ENCODE results near the gene LPCAT2.

LPCAT2 gene

DNA sequence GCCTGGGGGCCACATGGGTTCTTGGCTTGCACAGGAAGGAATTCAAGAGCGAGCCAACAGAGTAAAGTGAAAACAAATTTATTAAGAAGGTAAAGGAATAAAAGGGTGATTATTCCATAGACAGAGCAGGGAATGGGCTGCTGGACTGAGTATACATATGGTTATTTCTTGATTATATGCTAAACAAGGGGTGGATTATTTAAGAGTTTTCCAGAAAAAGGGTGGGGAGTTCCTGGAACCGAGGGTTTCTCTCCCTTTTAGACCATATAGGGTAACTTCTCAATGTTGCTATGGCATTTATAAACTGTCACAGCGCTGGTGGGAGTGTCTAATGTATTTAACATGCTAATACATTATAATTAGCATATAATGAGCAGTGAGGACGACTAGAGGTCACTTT, 27.8 kb upstream of the LPCAT2 start:
- no peak for DNase-seq

DNA sequence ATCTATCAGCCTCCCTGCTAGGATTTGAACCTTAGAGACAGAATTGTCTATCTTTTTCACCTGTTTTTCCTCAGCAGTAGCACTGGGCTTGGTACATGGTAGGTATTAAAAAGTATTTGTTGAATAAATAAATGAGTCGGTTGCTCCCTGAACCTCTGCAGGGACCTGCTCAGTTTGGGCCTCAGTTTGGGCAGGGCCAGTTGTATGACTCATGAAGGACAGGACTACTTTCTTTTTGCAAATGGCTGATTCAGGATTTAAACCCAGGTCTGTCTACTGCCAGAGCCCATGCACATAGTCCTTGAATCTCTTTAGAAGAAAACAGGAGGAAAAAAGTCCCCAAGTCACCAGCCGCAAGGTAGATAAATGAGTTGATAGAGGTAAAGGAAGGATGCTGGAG, 26.8 kb upstream of the LPCAT2 start:
- DNase-seq, result no peak

DNA sequence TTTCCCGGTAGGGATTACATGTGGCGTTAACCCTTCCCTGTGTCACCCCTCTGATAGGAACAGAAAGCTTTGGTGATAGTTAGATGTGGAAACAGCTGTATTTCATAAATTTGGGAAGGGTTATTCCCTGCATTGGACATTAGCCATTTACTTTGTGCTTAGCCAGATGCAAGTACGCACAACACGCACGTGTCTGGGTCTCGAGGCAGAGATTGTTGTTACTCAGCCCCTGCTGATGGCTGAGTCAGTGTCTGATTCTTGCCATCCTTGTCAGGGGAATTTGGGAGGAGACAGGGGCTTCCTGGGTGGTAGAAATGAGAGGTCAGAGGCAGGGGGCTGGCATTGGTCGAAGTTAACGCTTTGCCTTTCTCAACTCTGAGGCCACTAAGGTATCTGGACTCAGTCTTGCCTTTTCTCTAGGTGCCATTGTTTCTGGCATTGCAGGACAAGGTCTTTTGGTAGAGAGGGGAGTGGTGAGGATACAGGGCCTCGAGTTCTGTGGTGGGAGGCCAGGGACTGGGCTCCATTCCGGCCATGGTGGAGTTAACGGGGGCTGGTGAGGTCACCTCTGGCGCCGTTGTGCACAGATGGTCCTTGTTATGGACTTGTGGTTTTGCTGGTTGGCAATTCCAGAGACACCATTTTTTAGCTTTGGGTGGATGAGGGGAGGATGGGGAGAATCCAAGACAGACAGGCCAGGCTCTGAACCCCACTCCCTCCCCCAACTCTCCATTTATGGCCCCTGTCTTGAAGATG, 21.6 kb upstream of the LPCAT2 start:
- DNase-seq, result no peak

DNA sequence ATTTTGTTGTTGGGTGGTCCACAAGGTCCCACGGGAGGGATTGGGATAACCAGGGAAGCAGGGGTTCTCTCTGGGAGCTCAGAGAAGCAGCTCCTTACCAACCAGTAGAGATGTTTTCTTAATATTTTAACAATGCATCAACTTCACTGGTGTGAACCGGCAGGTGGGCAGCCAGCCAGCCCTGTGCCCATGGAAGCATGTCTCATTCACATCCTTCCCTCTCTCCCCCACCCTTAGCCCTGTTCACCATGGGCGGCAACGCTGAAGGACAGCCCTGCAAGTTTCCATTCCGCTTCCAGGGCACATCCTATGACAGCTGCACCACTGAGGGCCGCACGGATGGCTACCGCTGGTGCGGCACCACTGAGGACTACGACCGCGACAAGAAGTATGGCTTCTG, 20.6 kb upstream of the LPCAT2 start:
- no peak for DNase-seq

GRCh38 chr16:55489119-55489955, 19.5 kb upstream of the LPCAT2 start:
- no peak for DNase-seq

DNA sequence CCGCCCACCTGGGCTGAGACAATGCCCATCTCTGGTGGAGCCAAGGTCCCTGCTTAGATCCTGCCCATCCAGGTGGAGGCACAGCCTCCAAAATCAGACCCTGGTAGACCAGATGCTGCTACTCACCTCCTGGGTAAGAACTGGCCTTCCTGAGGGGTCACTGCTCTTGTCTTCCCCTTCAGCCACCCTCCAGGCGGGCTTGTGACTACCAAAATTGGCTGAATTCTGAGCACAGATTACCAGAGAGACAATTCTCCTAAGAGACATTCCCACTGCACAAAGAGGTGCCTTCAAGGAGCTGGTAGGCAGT, 19.0 kb upstream of the LPCAT2 start:
- no peak for DNase-seq

DNA sequence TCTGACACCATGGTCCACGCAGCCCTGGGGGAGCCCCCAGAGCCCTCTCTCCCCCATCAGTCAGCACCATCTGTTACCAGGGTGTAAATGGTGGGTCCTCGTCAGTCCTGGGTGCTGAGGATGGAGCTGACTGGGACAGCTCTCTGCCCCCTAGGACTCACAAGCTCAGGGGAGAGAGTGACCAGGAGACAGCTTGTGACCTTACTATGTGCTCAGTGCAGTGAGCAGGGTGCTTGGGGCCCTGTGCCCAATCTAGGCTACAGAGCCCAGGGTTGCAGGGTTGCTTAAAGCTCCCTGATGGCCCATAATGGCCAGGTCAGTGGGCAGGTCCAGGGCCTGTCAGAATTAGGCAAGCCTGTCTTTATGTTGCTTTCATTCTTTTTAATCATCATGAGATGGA, 18.6 kb upstream of the LPCAT2 start:
- DNase-seq, result no peak

DNA sequence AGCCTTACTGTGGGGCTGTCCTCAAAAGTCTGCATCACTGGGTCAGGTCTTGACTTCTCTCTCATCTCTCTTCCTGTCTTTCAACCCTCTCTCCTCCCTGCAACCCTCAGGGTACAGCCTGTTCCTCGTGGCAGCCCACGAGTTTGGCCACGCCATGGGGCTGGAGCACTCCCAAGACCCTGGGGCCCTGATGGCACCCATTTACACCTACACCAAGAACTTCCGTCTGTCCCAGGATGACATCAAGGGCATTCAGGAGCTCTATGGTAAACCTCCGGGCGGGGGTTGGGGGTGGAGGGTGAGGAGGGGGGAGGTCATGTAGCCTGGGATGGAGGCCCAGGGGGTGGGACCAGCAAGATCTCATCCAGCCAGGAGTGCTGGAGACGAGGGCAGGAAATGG, 17.2 kb upstream of the LPCAT2 start:
- DNase-seq, result no peak

DNA sequence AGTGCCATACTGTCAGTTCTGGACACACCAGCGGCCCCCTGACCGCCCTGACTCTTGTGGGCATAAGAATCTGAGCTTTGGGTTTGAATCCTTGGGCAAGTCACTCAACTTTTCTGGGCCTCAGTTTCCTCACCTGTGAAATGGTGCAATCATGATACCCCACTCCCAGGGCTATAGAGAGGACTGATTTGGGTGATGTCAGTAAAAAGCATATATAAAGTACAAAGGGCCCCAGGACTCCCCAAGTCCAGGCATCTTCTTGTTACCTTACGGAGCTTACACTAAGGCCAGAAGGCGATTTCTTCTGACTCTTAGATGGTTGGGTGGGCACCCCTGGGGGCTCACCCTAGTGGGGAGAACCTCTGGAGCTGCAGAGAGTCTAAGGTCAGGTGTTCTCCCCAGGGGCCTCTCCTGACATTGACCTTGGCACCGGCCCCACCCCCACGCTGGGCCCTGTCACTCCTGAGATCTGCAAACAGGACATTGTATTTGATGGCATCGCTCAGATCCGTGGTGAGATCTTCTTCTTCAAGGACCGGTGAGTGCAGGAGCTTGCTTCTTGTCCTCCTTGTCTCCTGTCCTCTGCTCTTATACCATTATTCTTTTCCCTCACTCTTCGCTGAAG, 16.0 kb upstream of the LPCAT2 start:
- no peak for DNase-seq

- no peak for DNase-seq
These were observed 13.9 kb upstream of the LPCAT2 start for GRCh38 chr16:55494994-55495421.

DNA sequence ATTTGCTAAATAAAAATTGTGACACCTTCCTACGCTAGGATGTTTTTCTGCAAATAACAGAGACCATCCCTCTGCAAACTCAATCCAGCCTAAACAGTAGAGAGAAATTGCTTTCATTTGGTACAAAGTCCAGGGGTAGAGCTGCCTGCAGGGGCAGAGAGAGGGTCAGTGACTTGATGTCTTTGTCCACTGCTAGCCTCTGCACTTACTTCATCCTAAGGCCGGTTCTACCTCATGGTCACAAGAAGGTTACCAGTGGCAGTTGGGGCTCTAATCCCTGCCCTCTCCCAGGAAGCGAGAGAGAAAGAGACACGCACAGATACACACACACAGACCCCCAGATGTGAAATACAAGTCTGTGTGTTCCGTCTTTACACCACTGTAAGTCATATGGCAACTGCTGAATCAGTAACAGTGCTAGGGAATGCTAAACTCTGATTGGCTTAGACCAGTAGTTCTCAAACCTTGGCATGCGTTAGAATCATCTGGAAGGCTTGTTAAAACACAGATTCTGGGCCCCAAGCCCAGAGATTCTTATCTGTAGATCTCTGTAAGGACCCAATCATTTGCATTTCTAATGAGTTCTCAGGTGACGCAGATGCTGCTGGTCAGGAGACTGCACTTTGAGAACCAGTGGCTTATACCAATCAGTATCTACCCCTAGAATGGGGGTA, 13.1 kb upstream of the LPCAT2 start:
- no peak for DNase-seq

DNA sequence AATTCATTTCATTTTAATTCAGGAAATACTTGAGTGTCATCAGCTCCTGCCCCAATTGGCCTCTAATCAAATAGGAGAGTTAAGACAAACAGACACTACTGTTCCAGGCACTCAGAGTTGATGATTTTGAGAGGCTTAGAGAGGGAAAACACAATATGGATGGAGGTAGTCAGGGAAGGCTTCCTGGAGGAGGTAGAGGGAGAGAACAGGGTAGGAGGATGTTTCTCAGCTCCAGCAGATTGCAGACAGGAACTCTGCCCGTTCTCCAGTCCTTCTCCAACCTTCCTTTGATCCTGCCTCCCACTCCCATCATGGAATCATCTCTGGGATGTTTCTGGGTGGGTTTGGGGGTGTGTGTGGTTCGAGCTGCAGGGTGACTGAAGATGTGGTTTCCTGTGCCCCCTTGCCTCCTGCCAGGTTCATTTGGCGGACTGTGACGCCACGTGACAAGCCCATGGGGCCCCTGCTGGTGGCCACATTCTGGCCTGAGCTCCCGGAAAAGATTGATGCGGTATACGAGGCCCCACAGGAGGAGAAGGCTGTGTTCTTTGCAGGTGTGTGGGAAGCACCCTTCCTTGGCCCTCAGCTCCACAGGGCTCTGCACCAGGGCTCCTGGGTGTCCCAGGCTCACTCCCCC, 12.2 kb upstream of the LPCAT2 start:
- DNase-seq, result no peak

- no peak for DNase-seq
These were observed 11.3 kb upstream of the LPCAT2 start for GRCh38 chr16:55497558-55497957.

DNA sequence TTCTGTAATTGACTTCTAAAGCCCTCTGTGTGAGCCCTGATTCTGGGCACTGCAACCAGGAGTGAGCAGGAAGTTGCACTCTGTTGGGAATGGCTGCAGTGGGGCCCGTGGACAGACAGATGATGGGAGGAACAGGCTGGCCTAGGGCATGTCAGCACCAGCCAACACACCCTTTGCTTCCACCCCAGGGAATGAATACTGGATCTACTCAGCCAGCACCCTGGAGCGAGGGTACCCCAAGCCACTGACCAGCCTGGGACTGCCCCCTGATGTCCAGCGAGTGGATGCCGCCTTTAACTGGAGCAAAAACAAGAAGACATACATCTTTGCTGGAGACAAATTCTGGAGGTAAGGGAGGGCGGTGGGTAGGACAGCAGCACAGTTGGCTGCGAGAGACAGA, 10.8 kb upstream of the LPCAT2 start:
- no peak for DNase-seq

- DNase-seq, result no peak
These were observed 9.6 kb upstream of the LPCAT2 start for GRCh38 chr16:55499281-55499680.

DNA sequence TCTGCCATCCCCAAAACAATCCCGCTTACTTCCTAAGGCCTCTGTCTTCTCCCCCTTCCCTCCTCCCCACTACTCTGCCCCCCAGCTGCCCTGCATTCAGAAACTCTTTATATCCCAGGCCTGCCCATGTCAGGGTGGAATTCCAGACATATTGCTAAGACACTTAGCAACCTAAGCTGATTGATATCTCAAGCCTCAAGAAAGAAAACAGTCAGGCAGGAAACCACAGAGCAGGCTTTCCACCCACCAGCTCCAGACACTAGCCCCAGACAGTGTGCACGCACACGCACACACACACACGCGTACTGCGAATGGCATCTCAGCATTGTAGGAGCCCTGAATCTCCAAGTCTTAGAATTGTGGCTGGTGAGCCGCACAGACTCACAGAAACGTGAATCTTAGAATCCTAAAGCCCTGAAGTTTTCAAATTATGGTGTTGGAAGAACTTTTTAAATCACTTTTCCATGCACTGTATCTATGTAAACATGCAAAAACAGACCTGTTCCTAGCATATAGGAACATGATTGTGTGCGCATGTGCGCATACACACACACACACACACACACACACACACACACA, 8.8 kb upstream of the LPCAT2 start:
- peak; percentile 70 for DNase-seq

- no peak for DNase-seq
These were observed 8.3 kb upstream of the LPCAT2 start for GRCh38 chr16:55500530-55501011.

DNA sequence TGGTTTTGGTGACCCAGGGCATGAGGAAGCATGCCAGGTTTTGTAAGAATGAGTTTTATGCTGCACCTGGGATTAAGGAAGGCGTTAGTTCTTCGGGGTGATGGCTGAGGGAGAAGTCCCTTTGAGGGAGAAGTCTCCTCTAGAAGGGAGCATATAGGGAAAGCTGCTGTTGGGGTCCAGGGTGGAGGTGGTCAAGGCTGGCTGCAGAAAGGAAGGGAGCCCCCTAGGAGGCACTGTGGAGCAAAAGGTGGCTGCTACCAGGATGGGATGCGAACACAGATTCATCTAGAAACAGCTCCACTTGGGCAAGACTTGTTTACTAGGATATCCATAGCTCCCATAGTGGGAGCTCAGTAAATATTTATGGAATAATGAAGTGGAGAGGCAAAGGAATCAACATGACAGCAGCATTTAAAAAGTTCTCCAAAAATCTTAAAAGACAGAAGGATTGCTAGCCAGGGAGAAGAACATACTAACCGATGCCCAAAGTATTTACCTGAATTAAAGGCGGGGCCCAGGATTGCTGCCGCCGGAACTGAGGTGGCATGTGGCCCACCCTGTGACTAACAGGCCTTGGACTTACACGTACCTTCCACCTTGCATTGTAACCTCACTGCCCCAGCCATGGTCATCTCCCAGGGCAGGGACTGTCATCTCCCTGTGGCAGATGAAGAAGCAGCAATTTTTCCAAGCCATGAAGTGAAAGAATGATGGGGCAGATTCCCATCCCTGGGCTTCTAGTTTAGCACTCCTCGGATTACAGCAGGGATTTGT, 7.1 kb upstream of the LPCAT2 start:
- DNase-seq, result no peak

GRCh38 chr16:55502801-55503366, 6.0 kb upstream of the LPCAT2 start:
- DNase-seq, result no peak

DNA sequence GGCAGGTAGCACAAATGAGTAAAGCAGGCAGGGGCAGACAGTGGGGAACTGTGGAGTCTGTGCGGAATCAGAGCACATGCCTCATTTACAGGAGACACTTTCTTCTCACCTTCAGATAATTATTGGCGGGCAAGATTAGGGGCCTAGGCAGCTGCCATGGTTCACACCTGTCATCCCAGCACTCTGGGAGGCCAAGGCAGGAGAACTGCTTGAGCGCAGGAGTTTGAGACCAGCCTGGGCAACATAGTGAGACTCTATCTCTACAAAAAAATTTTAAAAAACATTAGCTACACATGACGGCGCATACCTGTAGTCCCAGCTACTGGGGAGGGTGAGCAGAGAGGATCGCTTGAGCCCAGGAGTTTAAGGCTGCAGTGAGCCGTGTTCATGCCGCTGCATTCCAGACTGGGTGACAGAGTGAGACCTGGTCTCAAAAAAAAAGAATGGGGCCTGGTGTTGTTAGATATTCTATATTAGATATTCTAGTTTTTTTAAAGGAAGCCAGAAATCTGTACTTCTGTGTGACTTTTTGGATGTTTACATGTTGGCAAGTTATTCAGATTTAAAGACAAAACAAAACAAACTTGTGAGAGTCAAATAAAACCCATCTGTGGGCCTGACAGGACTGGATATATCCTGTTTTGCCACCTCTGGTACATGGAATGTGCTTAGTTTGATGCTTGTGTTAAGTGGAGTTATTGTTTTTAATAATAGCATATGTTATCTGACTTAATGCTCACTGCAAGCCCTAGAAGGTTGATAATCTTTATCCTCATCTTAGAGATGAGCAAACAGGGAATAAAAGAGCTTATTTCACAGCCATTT, 4.9 kb upstream of the LPCAT2 start:
- DNase-seq, result no peak

All from activated CD4-positive, alpha-beta T cell treated with anti-CD3 and anti-CD28 coated beads, Interleukin-2, Interleukin-6, amounts not matched to agents 100 ng/mL and 50 ng/mL, durations not matched to agents 16 hours and 8 hours (primary cell).